IMR-90 (cell line): Measurements from ENCODE around the gene SLC29A1.

Experiments used
- CEBPB ChIP-seq: IDR thresholded peaks from 2 replicates; pipeline ENCODE4 v1.6.1; 2012; ENCODE audit warnings: low read depth, low read length, improper control_type of control experiment
- CTCF ChIP-seq: conservative IDR thresholded peaks from 2 replicates; pipeline ENCODE4 v1.5.1; 2012; ENCODE audit warnings: mild to moderate bottlenecking, low read depth, low read length, improper control_type of control experiment
- ELK1 ChIP-seq: fragments of 150-350 bp; IDR thresholded peaks from 2 replicates; pipeline ENCODE4 v1.6.1; 2016; ENCODE audit warnings: low read depth, mild to moderate bottlenecking, low read length, moderate library complexity, borderline replicate concordance
- MAFK ChIP-seq: IDR thresholded peaks from 2 replicates; pipeline ENCODE4 v1.6.1; 2012; ENCODE audit warnings: low read depth, low read length, improper control_type of control experiment
- MAZ ChIP-seq: IDR thresholded peaks from 2 replicates; pipeline ENCODE4 v1.6.1; 2012; ENCODE audit warnings: low read depth, mild to moderate bottlenecking, low read length, improper control_type of control experiment, moderate library complexity, borderline replicate concordance
- MXI1 ChIP-seq: IDR thresholded peaks from 2 replicates; pipeline ENCODE4 v1.6.1; 2012; ENCODE audit warnings: low read depth, mild to moderate bottlenecking, low read length, moderate library complexity, borderline replicate concordance
- POLR2A ChIP-seq: IDR thresholded peaks from 2 replicates; pipeline ENCODE4 v1.6.1; 2012; ENCODE audit warnings: mild to moderate bottlenecking, low read depth, low read length
- RCOR1 ChIP-seq: IDR thresholded peaks from 2 replicates; pipeline ENCODE4 v1.6.1; 2012; ENCODE audit warnings: mild to moderate bottlenecking, low read length, improper control_type of control experiment; ENCODE audit not compliant: insufficient replicate concordance
- RFX5 ChIP-seq: IDR thresholded peaks from 2 replicates; pipeline ENCODE4 v1.8.0; 2012; ENCODE audit warnings: low read depth, mild to moderate bottlenecking, low read length, moderate library complexity
- SMC3 ChIP-seq: fragments of 150-350 bp; IDR thresholded peaks from 2 replicates; pipeline ENCODE4 v1.6.1; 2016; ENCODE audit warnings: low read depth, mild to moderate bottlenecking, antibody characterized with exemption, low read length, moderate library complexity
- USF2 ChIP-seq: fragments of 150-350 bp; IDR thresholded peaks from 2 replicates; pipeline ENCODE4 v1.6.1; 2017; ENCODE audit warnings: mild to moderate bottlenecking, antibody characterized with exemption, low read length, low read depth

GRCh38 chr6:44180406-44180805, 43.0 kb upstream of the SLC29A1 start:
- no peak for TF ChIP-seq POLR2A
- no peak for TF ChIP-seq CEBPB
- no peak for TF ChIP-seq CTCF
- TF ChIP-seq ELK1: no peak
- TF ChIP-seq RCOR1: no peak
- TF ChIP-seq SMC3: no peak
- TF ChIP-seq USF2: no peak
- no peak for TF ChIP-seq RFX5
- TF ChIP-seq MAFK: no peak
- TF ChIP-seq MAZ: no peak
- TF ChIP-seq MXI1: no peak
